Medulla oblongata (tissue), 1 donor: ENCODE results near the gene PAPSS2.
"Not testable (repeated sequence)": the region's sequence is repeated elsewhere in the genome, so short reads cannot be mapped to it uniquely, and the experiment has no call there.

Experiments used
- DNase-seq: peaks from one replicate; pipeline ENCODE4 v3.0.0-alpha.2; 2015; ENCODE audit errors: extremely low spot score

PAPSS2 gene

GRCh38 chr10:87705339-87705738 lies 45.7 kb downstream of the PAPSS2 start:
- no peak for DNase-seq

GRCh38 chr10:87706731-87707130 lies 47.1 kb downstream of the PAPSS2 start:
- DNase-seq = no peak

- no peak for DNase-seq
Observed at GRCh38 chr10:87707254-87707653, 47.6 kb downstream of the PAPSS2 start.

GRCh38 chr10:87712913-87713616 lies 53.4 kb downstream of the PAPSS2 start:
- DNase-seq = peak; percentile 3

GRCh38 chr10:87713707-87714106 lies 54.0 kb downstream of the PAPSS2 start:
- no peak for DNase-seq

GRCh38 chr10:87715552-87716347 lies 56.1 kb downstream of the PAPSS2 start:
- DNase-seq = no peak

- DNase-seq = no peak
Observed at GRCh38 chr10:87716348-87716670, 56.6 kb downstream of the PAPSS2 start.

GRCh38 chr10:87720665-87721064 lies 61.0 kb downstream of the PAPSS2 start:
- no peak for DNase-seq

GRCh38 chr10:87721781-87722180 lies 62.1 kb downstream of the PAPSS2 start:
- no peak for DNase-seq

GRCh38 chr10:87722716-87723115 lies 63.0 kb downstream of the PAPSS2 start:
- DNase-seq = no peak

GRCh38 chr10:87723500-87723899 lies 63.8 kb downstream of the PAPSS2 start:
- no peak for DNase-seq

- DNase-seq = no peak
Observed at GRCh38 chr10:87724789-87725188, 65.1 kb downstream of the PAPSS2 start.

- DNase-seq = no peak
Observed at GRCh38 chr10:87729940-87730339, 70.3 kb downstream of the PAPSS2 start.

- DNase-seq = no peak
Observed at GRCh38 chr10:87733081-87733480, 73.4 kb downstream of the PAPSS2 start.

GRCh38 chr10:87734987-87735827 lies 75.5 kb downstream of the PAPSS2 start:
- DNase-seq = peak; percentile 62

GRCh38 chr10:87738253-87738652 lies 78.6 kb downstream of the PAPSS2 start:
- DNase-seq = not testable (repeated sequence)

- DNase-seq = no peak
Observed at GRCh38 chr10:87739703-87740102, 80.0 kb downstream of the PAPSS2 start.

GRCh38 chr10:87740254-87740655 lies 80.6 kb downstream of the PAPSS2 start:
- no peak for DNase-seq

GRCh38 chr10:87742992-87743610 lies 83.4 kb downstream of the PAPSS2 start:
- not testable (repeated sequence) for DNase-seq

GRCh38 chr10:87744606-87745005 lies 84.9 kb downstream of the PAPSS2 start:
- no peak for DNase-seq

- DNase-seq = no peak
Observed at GRCh38 chr10:87746911-87747310, 87.2 kb downstream of the PAPSS2 start.

GRCh38 chr10:87748244-87748643 lies 88.6 kb downstream of the PAPSS2 start:
- not testable (repeated sequence) for DNase-seq
